Stimulated activated CD8-positive, alpha-beta memory T cell treated with anti-CD3 and anti-CD28 coated beads, Interleukin-7, amount 100 ng/mL, for 24 hours (primary cell): ENCODE measurements around the gene FBLN5.

Source experiments
- DNase-seq: peaks from one replicate; pipeline ENCODE4 v3.0.0-alpha.2; 2020; ENCODE audit warnings: low read depth

The FBLN5 gene

GRCh38 chr14:91945751-91946621, 1.5 kb downstream of the FBLN5 start:
- DNase-seq: no peak

GRCh38 chr14:91942946-91943345, 4.5 kb downstream of the FBLN5 start:
- no peak for DNase-seq

- no peak for DNase-seq
These were observed 5.4 kb downstream of the FBLN5 start for GRCh38 chr14:91942128-91942527.

GRCh38 chr14:91940209-91940608, 7.3 kb downstream of the FBLN5 start:
- no peak for DNase-seq

GRCh38 chr14:91935586-91935985, 11.9 kb downstream of the FBLN5 start:
- DNase-seq: no peak

GRCh38 chr14:91934554-91935285, 12.8 kb downstream of the FBLN5 start:
- no peak for DNase-seq

- no peak for DNase-seq
These were observed 15.9 kb downstream of the FBLN5 start for GRCh38 chr14:91931478-91932088.

- DNase-seq: no peak
These were observed 17.8 kb downstream of the FBLN5 start for GRCh38 chr14:91929700-91930099.

GRCh38 chr14:91927800-91928199, 19.7 kb downstream of the FBLN5 start:
- no peak for DNase-seq

- no peak for DNase-seq
These were observed 20.3 kb downstream of the FBLN5 start for GRCh38 chr14:91927191-91927590.

GRCh38 chr14:91926131-91926890, 21.2 kb downstream of the FBLN5 start:
- DNase-seq: no peak

- no peak for DNase-seq
These were observed 21.8 kb downstream of the FBLN5 start for GRCh38 chr14:91925727-91926121.

GRCh38 chr14:91925001-91925726, 22.3 kb downstream of the FBLN5 start:
- no peak for DNase-seq

- no peak for DNase-seq
These were observed 27.0 kb downstream of the FBLN5 start for GRCh38 chr14:91920526-91920925.

GRCh38 chr14:91919814-91920213, 27.7 kb downstream of the FBLN5 start:
- no peak for DNase-seq

- DNase-seq: no peak
These were observed 29.2 kb downstream of the FBLN5 start for GRCh38 chr14:91918186-91918883.

GRCh38 chr14:91912035-91912434, 35.5 kb downstream of the FBLN5 start:
- no peak for DNase-seq

- no peak for DNase-seq
These were observed 35.9 kb downstream of the FBLN5 start for GRCh38 chr14:91911474-91912032.

GRCh38 chr14:91910196-91910595, 37.3 kb downstream of the FBLN5 start:
- DNase-seq: no peak

GRCh38 chr14:91906374-91906773, 41.1 kb downstream of the FBLN5 start:
- DNase-seq: no peak
